ENCODE measurements around the gene PMM2.
A peak's percentile ranks its signal among the peaks of the same experiment; 100 is the strongest.

The PMM2 gene

DNA sequence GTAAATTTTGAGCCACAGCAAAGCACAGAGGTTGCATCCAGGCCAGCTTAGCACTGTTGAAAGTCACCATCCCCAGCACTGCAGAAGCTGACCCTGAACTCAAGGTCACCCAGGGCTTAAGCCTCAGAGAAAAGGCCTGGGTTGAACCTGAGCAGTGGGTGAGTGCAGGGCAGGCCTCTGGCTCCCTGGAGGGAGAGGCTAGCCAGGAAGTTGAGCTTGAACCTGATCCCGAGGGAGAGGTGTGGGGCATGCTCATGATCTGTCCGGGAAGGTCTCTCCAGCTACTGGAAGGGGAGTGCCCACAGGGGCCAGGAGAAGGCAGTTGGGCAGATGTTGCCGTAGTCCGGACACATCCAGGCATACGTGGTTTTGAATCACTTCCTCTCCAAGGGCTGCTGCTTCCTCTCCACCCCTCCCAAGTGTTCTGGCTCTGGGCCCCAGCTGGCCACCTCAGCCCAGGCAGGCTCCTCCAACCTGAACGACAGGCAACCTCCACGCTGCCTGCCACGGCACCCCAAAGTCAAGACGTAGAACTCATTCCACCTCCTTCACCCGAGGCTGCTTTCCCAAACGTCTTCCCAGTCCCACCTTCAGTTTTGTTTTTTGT lies 52.7 kb downstream of the PMM2 start:
- Histone ChIP-seq H2BK15ac (ENCODE audit: low read depth, poor library complexity, severe bottlenecking) (no peak overlapping the region), H3K4me1 (ENCODE audit: control insufficient read depth, insufficient read depth, low read depth, low read length) (peaks cover 35% of the 10 kb centered on the region), H2AK5ac (ENCODE audit: low read length, severe bottlenecking) (peak overlapping the region; percentile 1), H2BK5ac (ENCODE audit: low read depth, low read length, poor library complexity, severe bottlenecking) (no peak overlapping the region), H3K18ac (ENCODE audit: low read depth in 1 of 2, low read length in 2 of 2) (peak overlapping the region; percentile 25 to 81), H3K9ac (ENCODE audit: low read length) (peak overlapping the region; percentile 48), H2BK12ac (ENCODE audit: low read length in 2 of 2) (no peak overlapping the region), H3K36me3 (ENCODE audit: control insufficient read depth in 1 of 2, insufficient read depth in 2 of 2, low read depth in 1 of 2, low read length in 2 of 2) (peaks cover 87 to 89% of the 10 kb centered on the region in 2 experiments), H3K4me3 (ENCODE audit: insufficient read depth in 1 of 2, low read depth in 1 of 2, low read length in 2 of 2) (no peak overlapping the region), H3K23ac (ENCODE audit: low read length in 2 of 2) (no peak overlapping the region), H3K27ac (ENCODE audit: low read length, poor library complexity, severe bottlenecking) (peak overlapping the region; percentile 72), H3K9me3 (ENCODE audit: control insufficient read depth, low read length) (no peaks in the 10 kb centered on the region), H3K4ac (ENCODE audit: low read depth in 1 of 2, low read length in 2 of 2) (peak overlapping the region in 1 of 2 experiments; percentile 9), H4K8ac (ENCODE audit: low read length) (peak overlapping the region; percentile 33), H4K91ac (ENCODE audit: low read length) (peak overlapping the region; percentile 30), H2AFZ (ENCODE audit: low read depth, low read length) (no peak overlapping the region), H3K79me1 (replicated peaks; ENCODE audit: low read length, poor library complexity, severe bottlenecking) (peaks cover 17% of the 10 kb centered on the region), H3K27me3 (ENCODE audit: control insufficient read depth in 1 of 2, insufficient read depth in 1 of 2, low read length in 2 of 2) (no peaks in the 10 kb centered on the region), H3K14ac (ENCODE audit: low read length in 2 of 2) (peak overlapping the region in 1 of 2 experiments; percentile 6), H2BK120ac (ENCODE audit: low read depth, low read length) (no peak overlapping the region), H3K4me2 (ENCODE audit: low read length, poor library complexity, severe bottlenecking) (no peak overlapping the region)
- 13% methylated on average over 7 of the region's 11 CpGs for WGBS
- peak; percentile 89 for DNase-seq

DNA sequence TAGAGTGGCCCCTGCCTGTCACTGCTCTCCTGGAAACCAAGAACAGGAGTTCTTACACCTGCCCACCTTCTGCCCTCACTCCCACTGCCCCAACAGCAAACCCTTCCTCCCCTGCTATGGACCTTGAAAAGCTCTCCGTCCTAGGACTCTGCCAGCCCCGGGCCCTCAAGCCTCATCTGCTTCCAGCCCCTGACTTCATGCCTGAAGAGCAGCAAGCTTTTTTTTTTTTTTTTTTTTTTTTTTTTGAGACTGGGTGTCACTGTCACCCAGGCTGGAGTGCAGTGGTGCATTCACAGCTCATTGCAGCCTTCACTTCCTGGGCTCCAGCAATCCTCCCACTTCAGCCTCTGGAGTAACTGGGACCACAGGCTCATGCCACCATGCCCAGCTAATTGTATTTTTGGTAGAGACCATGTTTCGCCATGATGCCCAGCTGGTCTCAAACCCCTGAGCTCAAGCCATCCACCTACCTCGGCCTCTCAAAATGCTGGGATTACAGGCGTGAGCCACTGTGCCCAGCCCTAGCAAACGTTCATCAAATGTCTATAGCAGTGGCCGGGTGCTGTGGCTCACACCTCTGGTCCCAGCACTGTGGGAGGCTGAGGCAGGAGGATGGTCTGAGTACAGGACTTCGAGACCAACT lies 54.2 kb downstream of the PMM2 start:
- no peak overlapping the region for H3K23ac ChIP-seq (ENCODE audit: low read length in 2 of 2)
- H2BK15ac ChIP-seq (ENCODE audit: low read depth, poor library complexity, severe bottlenecking) = no peak overlapping the region
- peaks cover 18% of the 10 kb centered on the region for H3K79me1 ChIP-seq (replicated peaks; ENCODE audit: low read length, poor library complexity, severe bottlenecking)
- H3K27ac ChIP-seq (ENCODE audit: low read length, poor library complexity, severe bottlenecking) = no peak overlapping the region
- 95% methylated on average over 7 of the region's 8 CpGs for WGBS
- peak overlapping the region; percentile 36 for H4K91ac ChIP-seq (ENCODE audit: low read length)
- H2BK5ac ChIP-seq (ENCODE audit: low read depth, low read length, poor library complexity, severe bottlenecking) = no peak overlapping the region
- H3K4me2 ChIP-seq (ENCODE audit: low read length, poor library complexity, severe bottlenecking) = no peak overlapping the region
- no peaks in the 10 kb centered on the region for H3K27me3 ChIP-seq (ENCODE audit: control insufficient read depth in 1 of 2, insufficient read depth in 1 of 2, low read length in 2 of 2)
- no peak overlapping the region for H3K18ac ChIP-seq (ENCODE audit: low read depth in 1 of 2, low read length in 2 of 2)
- no peak overlapping the region for H4K8ac ChIP-seq (ENCODE audit: low read length)
- no peak overlapping the region for H2BK120ac ChIP-seq (ENCODE audit: low read depth, low read length)
- no peak for DNase-seq
- H3K4me1 ChIP-seq (ENCODE audit: control insufficient read depth, insufficient read depth, low read depth, low read length) = peaks cover 34% of the 10 kb centered on the region
- no peak overlapping the region for H3K4me3 ChIP-seq (ENCODE audit: insufficient read depth in 1 of 2, low read depth in 1 of 2, low read length in 2 of 2)
- no peak overlapping the region for H3K14ac ChIP-seq (ENCODE audit: low read length in 2 of 2)
- H2AFZ ChIP-seq (ENCODE audit: low read depth, low read length) = no peak overlapping the region
- H2BK12ac ChIP-seq (ENCODE audit: low read length in 2 of 2) = no peak overlapping the region
- no peaks in the 10 kb centered on the region for H3K9me3 ChIP-seq (ENCODE audit: control insufficient read depth, low read length)
- H3K9ac ChIP-seq (ENCODE audit: low read length) = peak overlapping the region; percentile 40
- H2AK5ac ChIP-seq (ENCODE audit: low read length, severe bottlenecking) = peak overlapping the region; percentile 34
- peaks cover 89 to 93% of the 10 kb centered on the region in 2 experiments for H3K36me3 ChIP-seq (ENCODE audit: control insufficient read depth in 1 of 2, insufficient read depth in 2 of 2, low read depth in 1 of 2, low read length in 2 of 2)
- H3K4ac ChIP-seq (ENCODE audit: low read depth in 1 of 2, low read length in 2 of 2) = no peak overlapping the region

DNA sequence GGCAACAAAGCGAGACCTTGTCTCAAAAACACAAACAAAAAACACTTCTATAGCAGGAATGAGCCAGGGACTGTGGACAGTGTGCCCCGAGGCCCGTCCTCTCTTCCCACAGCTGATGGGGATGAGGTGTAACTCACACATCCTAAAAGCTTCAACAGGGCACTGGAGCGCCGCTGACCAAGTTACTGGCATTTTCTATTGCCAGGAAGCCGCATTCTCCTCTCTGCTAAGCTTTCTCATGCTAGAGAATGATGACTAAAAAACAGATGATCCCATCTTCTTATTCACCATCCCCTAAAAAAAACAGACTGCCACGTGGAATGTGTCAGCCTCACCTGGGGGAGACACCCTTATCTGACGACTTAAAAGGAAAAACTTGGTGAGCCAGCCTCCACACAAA lies 54.9 kb downstream of the PMM2 start:
- Histone ChIP-seq H3K4me1 (ENCODE audit: control insufficient read depth, insufficient read depth, low read depth, low read length) (peaks cover 36% of the 10 kb centered on the region), H2BK15ac (ENCODE audit: low read depth, poor library complexity, severe bottlenecking) (no peak overlapping the region), H3K14ac (ENCODE audit: low read length in 2 of 2) (no peak overlapping the region), H2BK5ac (ENCODE audit: low read depth, low read length, poor library complexity, severe bottlenecking) (no peak overlapping the region), H3K18ac (ENCODE audit: low read depth in 1 of 2, low read length in 2 of 2) (no peak overlapping the region), H2AFZ (ENCODE audit: low read depth, low read length) (no peak overlapping the region), H3K4me2 (ENCODE audit: low read length, poor library complexity, severe bottlenecking) (no peak overlapping the region), H4K91ac (ENCODE audit: low read length) (no peak overlapping the region), H2BK120ac (ENCODE audit: low read depth, low read length) (no peak overlapping the region), H3K4ac (ENCODE audit: low read depth in 1 of 2, low read length in 2 of 2) (no peak overlapping the region), H3K9me3 (ENCODE audit: control insufficient read depth, low read length) (no peaks in the 10 kb centered on the region), H3K79me1 (replicated peaks; ENCODE audit: low read length, poor library complexity, severe bottlenecking) (peaks cover 19% of the 10 kb centered on the region), H3K9ac (ENCODE audit: low read length) (peak overlapping the region; percentile 40), H2BK12ac (ENCODE audit: low read length in 2 of 2) (no peak overlapping the region), H3K36me3 (ENCODE audit: control insufficient read depth in 1 of 2, insufficient read depth in 2 of 2, low read depth in 1 of 2, low read length in 2 of 2) (peaks cover 86 to 88% of the 10 kb centered on the region in 2 experiments), H3K27me3 (ENCODE audit: control insufficient read depth in 1 of 2, insufficient read depth in 1 of 2, low read length in 2 of 2) (no peaks in the 10 kb centered on the region), H4K8ac (ENCODE audit: low read length) (no peak overlapping the region), H3K27ac (ENCODE audit: low read length, poor library complexity, severe bottlenecking) (no peak overlapping the region), H2AK5ac (ENCODE audit: low read length, severe bottlenecking) (no peak overlapping the region), H3K4me3 (ENCODE audit: insufficient read depth in 1 of 2, low read depth in 1 of 2, low read length in 2 of 2) (no peak overlapping the region), H3K23ac (ENCODE audit: low read length in 2 of 2) (no peak overlapping the region)
- 86% methylated on average over 8 of the region's 8 CpGs for WGBS
- no peak for DNase-seq

DNA sequence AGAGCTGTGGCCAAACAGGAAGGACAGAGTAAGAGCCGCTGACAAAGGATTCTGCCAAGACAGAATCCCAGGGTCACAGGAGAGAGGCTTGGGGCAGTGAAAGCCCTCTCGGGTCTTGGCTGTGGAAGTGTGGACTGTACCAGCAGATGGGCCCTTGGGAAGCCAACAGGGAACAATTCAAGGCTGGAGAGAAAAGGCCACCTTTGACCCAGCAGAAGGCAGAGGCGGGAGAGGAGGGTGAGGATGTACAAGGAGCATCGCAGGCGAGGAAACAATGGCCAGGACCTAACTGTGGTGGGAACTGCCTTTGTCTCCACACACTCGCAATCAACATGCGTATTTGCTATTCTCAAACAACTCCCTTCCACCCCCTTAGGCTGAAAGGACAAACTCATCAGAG lies 55.5 kb downstream of the PMM2 start:
- peak overlapping the region; percentile 5 for H4K91ac ChIP-seq (ENCODE audit: low read length)
- no peak overlapping the region for H2AK5ac ChIP-seq (ENCODE audit: low read length, severe bottlenecking)
- no peak overlapping the region for H4K8ac ChIP-seq (ENCODE audit: low read length)
- H3K4me3 ChIP-seq (ENCODE audit: insufficient read depth in 1 of 2, low read depth in 1 of 2, low read length in 2 of 2) = no peak overlapping the region
- H2BK15ac ChIP-seq (ENCODE audit: low read depth, poor library complexity, severe bottlenecking) = no peak overlapping the region
- H2BK5ac ChIP-seq (ENCODE audit: low read depth, low read length, poor library complexity, severe bottlenecking) = no peak overlapping the region
- no peak for DNase-seq
- no peak overlapping the region for H2BK120ac ChIP-seq (ENCODE audit: low read depth, low read length)
- no peak overlapping the region for H2BK12ac ChIP-seq (ENCODE audit: low read length in 2 of 2)
- peak overlapping the region; percentile 30 for H3K9ac ChIP-seq (ENCODE audit: low read length)
- no peak overlapping the region for H2AFZ ChIP-seq (ENCODE audit: low read depth, low read length)
- no peaks in the 10 kb centered on the region for H3K9me3 ChIP-seq (ENCODE audit: control insufficient read depth, low read length)
- no peak overlapping the region for H3K4me2 ChIP-seq (ENCODE audit: low read length, poor library complexity, severe bottlenecking)
- H3K27ac ChIP-seq (ENCODE audit: low read length, poor library complexity, severe bottlenecking) = no peak overlapping the region
- H3K14ac ChIP-seq (ENCODE audit: low read length in 2 of 2) = no peak overlapping the region
- H3K4me1 ChIP-seq (ENCODE audit: control insufficient read depth, insufficient read depth, low read depth, low read length) = peaks cover 38% of the 10 kb centered on the region
- no peaks in the 10 kb centered on the region for H3K27me3 ChIP-seq (ENCODE audit: control insufficient read depth in 1 of 2, insufficient read depth in 1 of 2, low read length in 2 of 2)
- no peak overlapping the region for H3K4ac ChIP-seq (ENCODE audit: low read depth in 1 of 2, low read length in 2 of 2)
- no peak overlapping the region for H3K23ac ChIP-seq (ENCODE audit: low read length in 2 of 2)
- WGBS = 97% methylated on average over 7 of the region's 7 CpGs
- H3K18ac ChIP-seq (ENCODE audit: low read depth in 1 of 2, low read length in 2 of 2) = no peak overlapping the region
- H3K36me3 ChIP-seq (ENCODE audit: control insufficient read depth in 1 of 2, insufficient read depth in 2 of 2, low read depth in 1 of 2, low read length in 2 of 2) = peaks cover 85 to 86% of the 10 kb centered on the region in 2 experiments
- H3K79me1 ChIP-seq (replicated peaks; ENCODE audit: low read length, poor library complexity, severe bottlenecking) = peaks cover 21% of the 10 kb centered on the region
